ENCODE measurements around the gene CPM. TPM values are rescaled to one million over a fixed set of nuclear protein-coding genes. Genes with fewer than 3 reads are reported as not detected.

The CPM gene
- 10 to 100 TPM; 25.7 to 60.4 (median 43.2) TPM for total RNA-seq

- TF ChIP-seq, protein P1, sequence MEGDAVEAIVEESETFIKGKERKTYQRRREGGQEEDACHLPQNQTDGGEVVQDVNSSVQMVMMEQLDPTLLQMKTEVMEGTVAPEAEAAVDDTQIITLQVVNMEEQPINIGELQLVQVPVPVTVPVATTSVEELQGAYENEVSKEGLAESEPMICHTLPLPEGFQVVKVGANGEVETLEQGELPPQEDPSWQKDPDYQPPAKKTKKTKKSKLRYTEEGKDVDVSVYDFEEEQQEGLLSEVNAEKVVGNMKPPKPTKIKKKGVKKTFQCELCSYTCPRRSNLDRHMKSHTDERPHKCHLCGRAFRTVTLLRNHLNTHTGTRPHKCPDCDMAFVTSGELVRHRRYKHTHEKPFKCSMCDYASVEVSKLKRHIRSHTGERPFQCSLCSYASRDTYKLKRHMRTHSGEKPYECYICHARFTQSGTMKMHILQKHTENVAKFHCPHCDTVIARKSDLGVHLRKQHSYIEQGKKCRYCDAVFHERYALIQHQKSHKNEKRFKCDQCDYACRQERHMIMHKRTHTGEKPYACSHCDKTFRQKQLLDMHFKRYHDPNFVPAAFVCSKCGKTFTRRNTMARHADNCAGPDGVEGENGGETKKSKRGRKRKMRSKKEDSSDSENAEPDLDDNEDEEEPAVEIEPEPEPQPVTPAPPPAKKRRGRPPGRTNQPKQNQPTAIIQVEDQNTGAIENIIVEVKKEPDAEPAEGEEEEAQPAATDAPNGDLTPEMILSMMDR (IDR thresholded peaks at IDR 0.05): no peak
- TF ChIP-seq POLR2A (IDR thresholded peaks at IDR 0.05): peak in 1 of 2 donors; percentile 75
- Histone ChIP-seq H3K27me3 (no peaks in the 10 kb centered on the region), H3K4me1 (peaks cover 0 to 3% of the 10 kb centered on the region in 2 donors), H3K9me3 (no peaks in the 10 kb centered on the region), H3K36me3 (no peaks in the 10 kb centered on the region), H3K27ac (peak within 1 kb of the TSS in 2 of 3 donors; percentile 33 to 45), H3K4me3 (replicated peaks in 1 of 3) (peak within 1 kb of the TSS; percentile 9 to 52 (median 20))
- intact Hi-C loops (cut with DNase I): no loop called here
- 8 to 12% methylated on average over 13 to 31 of the region's 96 CpGs for WGBS, 2 donors
- DNase-seq: peak; percentile 50 to 63
These were observed at the start of gene CPM for GRCh38 chr12:68932961-68933893. Gene CPM, minus strand, starts transcription at chr12:68933171. Its CDS starts 334 bp downstream, at chr12:68932837.

DNA sequence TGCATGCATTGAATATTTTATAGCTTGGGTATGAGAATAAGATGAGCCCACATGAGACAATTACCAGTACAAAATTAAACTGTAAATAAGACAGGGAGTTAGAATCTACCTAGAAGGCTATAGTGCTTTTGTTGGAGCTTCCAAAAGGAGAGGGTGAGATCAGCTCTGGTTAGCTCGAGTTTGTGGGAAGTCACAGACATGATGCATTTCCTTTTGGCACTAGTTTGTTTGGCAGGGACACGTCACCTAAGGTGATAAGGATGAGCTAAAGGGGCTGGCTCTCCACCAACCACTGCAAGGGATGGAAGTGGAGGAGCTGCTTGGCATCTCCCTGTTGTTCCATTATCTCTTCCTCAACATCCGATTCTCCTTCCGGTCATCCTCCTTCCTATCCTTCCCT, 48.5 kb upstream of the CPM start:
- Histone ChIP-seq H3K9me3 (no peaks in the 10 kb centered on the region), H3K4me1 (peaks cover 0 to 6% of the 10 kb centered on the region in 2 donors), H3K27ac (no peak overlapping the region), H3K4me3 (replicated peaks in 1 of 3) (no peak overlapping the region), H3K36me3 (no peaks in the 10 kb centered on the region), H3K27me3 (no peaks in the 10 kb centered on the region)
- intact Hi-C loops (cut with DNase I): no loop called here
- TF ChIP-seq, protein P1 (IDR thresholded peaks at IDR 0.05): no peak
- TF ChIP-seq POLR2A (IDR thresholded peaks at IDR 0.05): no peak
- 74 to 87% methylated on average over 4 of the region's 4 CpGs for WGBS, 2 donors
- DNase-seq: no peak

DNA sequence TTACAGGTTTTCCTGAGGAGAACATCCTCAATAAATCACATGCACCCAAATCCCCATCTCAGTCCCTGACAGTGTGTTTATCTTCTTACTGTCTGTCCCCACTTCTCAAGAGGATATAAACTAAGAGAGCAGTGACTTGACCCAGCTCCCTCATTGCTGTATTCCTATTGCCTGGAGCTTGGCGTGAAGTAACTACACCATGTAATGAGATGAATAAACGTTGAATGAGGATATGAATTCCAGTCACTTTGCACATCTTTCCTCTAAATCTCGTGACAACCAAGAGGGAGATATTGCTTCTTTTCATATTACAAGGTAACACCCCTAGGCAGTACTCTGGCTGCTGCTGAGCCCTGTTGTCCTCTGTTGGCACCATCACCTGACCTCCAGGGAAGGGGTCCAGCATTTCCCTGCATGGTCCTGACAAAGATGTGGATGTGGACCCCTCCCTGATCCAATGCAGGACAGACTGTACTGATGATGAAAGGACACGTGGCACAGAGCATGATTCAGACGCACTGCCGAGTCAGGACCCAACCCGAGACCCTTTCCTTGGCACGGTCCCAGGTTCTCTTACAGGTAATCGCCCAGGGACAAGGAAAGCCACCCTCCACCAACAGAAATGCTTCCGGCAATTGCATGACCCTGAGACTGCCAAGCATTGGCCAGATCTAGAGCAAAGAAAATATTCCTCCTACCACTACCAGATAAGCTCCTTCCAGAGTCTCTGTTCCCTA, 47.7 kb upstream of the CPM start:
- TF ChIP-seq POLR2A (IDR thresholded peaks at IDR 0.05): no peak
- TF ChIP-seq, protein P1 (IDR thresholded peaks at IDR 0.05): no peak
- Histone ChIP-seq H3K27ac (no peak overlapping the region), H3K27me3 (no peaks in the 10 kb centered on the region), H3K9me3 (no peaks in the 10 kb centered on the region), H3K4me1 (peaks cover 0 to 6% of the 10 kb centered on the region in 2 donors), H3K36me3 (no peaks in the 10 kb centered on the region), H3K4me3 (replicated peaks in 1 of 3) (no peak overlapping the region)
- DNase-seq: no peak
- intact Hi-C loops (cut with DNase I): no loop called here
- 92 to 95% methylated on average over 8 to 10 of the region's 10 CpGs for WGBS, 2 donors

GRCh38 chr12:68978678-68979077, 45.7 kb upstream of the CPM start:
- H3K36me3 ChIP-seq: no peaks in the 10 kb centered on the region
- WGBS, 2 donors: 81 to 87% methylated on average over 2 of the region's 2 CpGs
- no peak overlapping the region for H3K4me3 ChIP-seq (replicated peaks in 1 of 3)
- H3K9me3 ChIP-seq: no peaks in the 10 kb centered on the region
- peaks cover 0 to 6% of the 10 kb centered on the region in 2 donors for H3K4me1 ChIP-seq
- TF ChIP-seq POLR2A (IDR thresholded peaks at IDR 0.05): no peak
- TF ChIP-seq, protein P1 (IDR thresholded peaks at IDR 0.05): no peak
- intact Hi-C loops (cut with DNase I): no loop called here
- no peak for DNase-seq
- H3K27ac ChIP-seq: no peak overlapping the region
- no peaks in the 10 kb centered on the region for H3K27me3 ChIP-seq
